GM10266 (cell line): ENCODE results near the gene PKD1L1.

Source experiments
- DNase-seq: peaks from one replicate; pipeline ENCODE4 v3.0.0; 2012; ENCODE audit errors: extremely low spot score
- TF ChIP-seq, protein P1 (sequence below): IDR thresholded peaks from 2 replicates; pipeline ENCODE4 v1.5.1; 2012; ENCODE audit warnings: mild to moderate bottlenecking, low read depth; ENCODE audit not compliant: control insufficient read depth, insufficient read depth; ENCODE audit errors: missing control alignments

The PKD1L1 gene

GRCh38 chr7:47826754-47827153, 121.5 kb downstream of the PKD1L1 start:
- DNase-seq, result no peak
- TF ChIP-seq, protein P1, sequence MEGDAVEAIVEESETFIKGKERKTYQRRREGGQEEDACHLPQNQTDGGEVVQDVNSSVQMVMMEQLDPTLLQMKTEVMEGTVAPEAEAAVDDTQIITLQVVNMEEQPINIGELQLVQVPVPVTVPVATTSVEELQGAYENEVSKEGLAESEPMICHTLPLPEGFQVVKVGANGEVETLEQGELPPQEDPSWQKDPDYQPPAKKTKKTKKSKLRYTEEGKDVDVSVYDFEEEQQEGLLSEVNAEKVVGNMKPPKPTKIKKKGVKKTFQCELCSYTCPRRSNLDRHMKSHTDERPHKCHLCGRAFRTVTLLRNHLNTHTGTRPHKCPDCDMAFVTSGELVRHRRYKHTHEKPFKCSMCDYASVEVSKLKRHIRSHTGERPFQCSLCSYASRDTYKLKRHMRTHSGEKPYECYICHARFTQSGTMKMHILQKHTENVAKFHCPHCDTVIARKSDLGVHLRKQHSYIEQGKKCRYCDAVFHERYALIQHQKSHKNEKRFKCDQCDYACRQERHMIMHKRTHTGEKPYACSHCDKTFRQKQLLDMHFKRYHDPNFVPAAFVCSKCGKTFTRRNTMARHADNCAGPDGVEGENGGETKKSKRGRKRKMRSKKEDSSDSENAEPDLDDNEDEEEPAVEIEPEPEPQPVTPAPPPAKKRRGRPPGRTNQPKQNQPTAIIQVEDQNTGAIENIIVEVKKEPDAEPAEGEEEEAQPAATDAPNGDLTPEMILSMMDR, result no peak

- no peak for DNase-seq
- TF ChIP-seq, protein P1, result no peak
These were observed 128.7 kb downstream of the PKD1L1 start for GRCh38 chr7:47819607-47819920.

- TF ChIP-seq, protein P1, result peak; percentile 95
- peak; percentile 62 for DNase-seq
These were observed 129.3 kb downstream of the PKD1L1 start for GRCh38 chr7:47818796-47819606.

- TF ChIP-seq, protein P1, result no peak
- no peak for DNase-seq
These were observed 130.3 kb downstream of the PKD1L1 start for GRCh38 chr7:47817917-47818316.

- TF ChIP-seq, protein P1, result no peak
- DNase-seq, result no peak
These were observed 131.6 kb downstream of the PKD1L1 start for GRCh38 chr7:47816647-47817046.

- no peak for DNase-seq
- TF ChIP-seq, protein P1, result no peak
These were observed 132.4 kb downstream of the PKD1L1 start for GRCh38 chr7:47815867-47816266.

- DNase-seq, result no peak
- TF ChIP-seq, protein P1, result no peak
These were observed 133.2 kb downstream of the PKD1L1 start for GRCh38 chr7:47814905-47815613.
